A549 (cell line): ENCODE results near the gene VSIG10. TPM values are rescaled to one million over a fixed set of nuclear protein-coding genes. Genes with fewer than 3 reads are reported as not detected.

Experiments used
- polyA plus RNA-seq, 4 experiments: library from polyadenylated mRNA; depleted of rRNA in 3 of 4; stranded (reverse); fragments of >200 nt; fragmentation: RNase III in 1 of 4; extraction: RNeasy Plus Mini Kit Qiagen cat#74134 plus additional on column Dnase treatment in 1 of 4; gene quantifications; 2 replicates in 3 of 4; 3 replicates in 1 of 4; pipeline ENCODE4 v1.2.3, GENCODE V29; 2011 to 2017
- small RNA-seq, 6 experiments: library from RNA; depleted of rRNA; stranded (forward); fragments of <200 nt; gene quantifications; one replicate each; pipeline ENCODE3, GENCODE V24; 2012

Gene VSIG10
- polyA plus RNA-seq, 2 of the 4 experiments (the other 2 are of a cell fraction), result 18.3 to 20.2 TPM

Small RNA genes lying within 50 kb of the gene (small RNA-seq; reads per million reads assigned to genes)
- 0 reads per million in 6 experiments for gene AC131159.1

Other genes with a start within 250 kb of the VSIG10 start
- 1.2 and 1.7 TPM in 2 replicates for gene KSR2, start 135.0 kb downstream of the VSIG10 start, polyA plus RNA-seq (2011; rRNA removed)
- 0.33 to 0.55 TPM (median 0.37 TPM) in 3 replicates for gene KSR2, start 135.0 kb downstream of the VSIG10 start, polyA plus RNA-seq (2017; fragmentation: RNase III; extraction: RNeasy Plus Mini Kit Qiagen cat#74134 plus additional on column Dnase treatment)
- 64.7 and 66.9 TPM in 2 replicates for gene RFC5, start 87.3 kb downstream of the VSIG10 start, polyA plus RNA-seq (2011; rRNA removed)
- 51.7 to 58.6 TPM (median 57.5 TPM) in 3 replicates for gene RFC5, start 87.3 kb downstream of the VSIG10 start, polyA plus RNA-seq (2017; fragmentation: RNase III; extraction: RNeasy Plus Mini Kit Qiagen cat#74134 plus additional on column Dnase treatment)
- gene WSB2, start 42.8 kb downstream of the VSIG10 start, polyA plus RNA-seq (2011; rRNA removed), result 93.5 and 121 TPM in 2 replicates
- 39.4 to 40.5 TPM (median 40.1 TPM) in 3 replicates for gene WSB2, start 42.8 kb downstream of the VSIG10 start, polyA plus RNA-seq (2017; fragmentation: RNase III; extraction: RNeasy Plus Mini Kit Qiagen cat#74134 plus additional on column Dnase treatment)
- 152 and 169 TPM in 2 replicates for gene PEBP1, start 32.1 kb upstream of the VSIG10 start, polyA plus RNA-seq (2011; rRNA removed)
- 223 to 254 TPM (median 246 TPM) in 3 replicates for gene PEBP1, start 32.1 kb upstream of the VSIG10 start, polyA plus RNA-seq (2017; fragmentation: RNase III; extraction: RNeasy Plus Mini Kit Qiagen cat#74134 plus additional on column Dnase treatment)